MCF 10A (cell line): ENCODE data around the gene SPAG16. TPM values are rescaled to one million over a fixed set of nuclear protein-coding genes. Genes with fewer than 3 reads are reported as not detected.
A peak's percentile ranks its signal among the peaks of the same experiment; 100 is the strongest.

ENCODE experiments used
- BruUV-seq: library from RNA; stranded (reverse); fragments of 400-500 nt; replicated peaks from 2 replicates; lab custom pipeline; 2021; lab: Mats Ljungman, UMichigan
- CTCF ChIA-PET: fragments of 300-600 bp; sonication (Branson Sonifier 250); formaldehyde crosslinking; extraction: SDS; loops from one replicate; lab custom pipeline; 2021; ENCODE audit warnings: antibody characterized with exemption, inconsistent platforms; lab: Yijun Ruan, JAX
- POLR2A ChIA-PET: fragments of 300-600, 350-650 bp; sonication (Branson Sonifier 250); formaldehyde crosslinking; extraction: SDS; loops from one replicate; lab custom pipeline; 2020; ENCODE audit warnings: antibody characterized with exemption, inconsistent platforms; lab: Yijun Ruan, JAX
- DNase-seq: peaks from one replicate; pipeline ENCODE4 v3.0.0-alpha.2; 2018; ENCODE audit not compliant: unreplicated experiment
- H3K27ac Mint-ChIP-seq: one replicate; pipeline ENCODE4 v1.8.0; 2022; ENCODE audit warnings: mild to moderate bottlenecking, low read depth, mixed read lengths; ENCODE audit not compliant: unreplicated experiment
- H3K27me3 Mint-ChIP-seq: one replicate; pipeline ENCODE4 v1.8.0; 2022; ENCODE audit warnings: mixed read lengths; ENCODE audit not compliant: insufficient read depth, unreplicated experiment
- H3K36me3 Mint-ChIP-seq: one replicate; pipeline ENCODE4 v1.8.0; 2022; ENCODE audit warnings: mild to moderate bottlenecking, moderate library complexity, mixed read lengths; ENCODE audit not compliant: insufficient read depth, unreplicated experiment
- H3K4me1 Mint-ChIP-seq: one replicate; pipeline ENCODE4 v1.8.0; 2022; ENCODE audit warnings: mixed read lengths; ENCODE audit not compliant: insufficient read depth, unreplicated experiment
- H3K4me3 Mint-ChIP-seq: one replicate; pipeline ENCODE4 v1.8.0; 2022; ENCODE audit warnings: mild to moderate bottlenecking, moderate library complexity, mixed read lengths; ENCODE audit not compliant: unreplicated experiment
- H3K9me3 Mint-ChIP-seq: one replicate; pipeline ENCODE4 v1.8.0; 2022; ENCODE audit warnings: mixed read lengths; ENCODE audit not compliant: unreplicated experiment
- intact Hi-C: fragments of 100-400 bp; cut with micrococcal nuclease; formaldehyde crosslinking; loops from 2 replicates; pipeline ENCODE4 v1.14.1; 2022
- total RNA-seq: library from RNA; stranded (reverse); gene quantifications from 2 replicates; pipeline ENCODE4 v1.2.3, GENCODE V29; 2022
- TF ChIP-seq, protein P1 (sequence below): fragments of 200-600 bp; IDR thresholded peaks from one replicate; pipeline ENCODE4 v1.8.0; 2022; ENCODE audit warnings: antibody characterized with exemption, mild to moderate bottlenecking; ENCODE audit not compliant: unreplicated experiment

The SPAG16 gene
- total RNA-seq, 1 experiment from 2014 or later = 11.5 TPM

GRCh38 chr2:214005337-214005736, 721.1 kb downstream of the SPAG16 start:
- intact Hi-C loops = no loop called here
- peak; percentile 45 for DNase-seq
- CTCF ChIA-PET = interaction anchor here (1.8 kb wide), 1 partner anchor 9 kb away, joined by 3 read pairs; no protein-coding TSS in a partner anchor

GRCh38 chr2:214006601-214007000, 722.3 kb downstream of the SPAG16 start:
- peak; percentile 70 for DNase-seq

More at GRCh38 chr2:214005337-214005736, 721.1 kb downstream of the SPAG16 start:
- H3K9me3 Mint-ChIP-seq = peaks cover 9% of the 10 kb centered on the region
- BruUV-seq = no TSS peak
- H3K4me3 Mint-ChIP-seq = no peak overlapping the region
- POLR2A ChIA-PET = interaction anchor here (0.6 to 1.8 kb wide), 4 partner anchors 10 to 1408 kb away, joined by 3 to 9 read pairs (median 4); no protein-coding TSS in a partner anchor
- TF ChIP-seq, protein P1, sequence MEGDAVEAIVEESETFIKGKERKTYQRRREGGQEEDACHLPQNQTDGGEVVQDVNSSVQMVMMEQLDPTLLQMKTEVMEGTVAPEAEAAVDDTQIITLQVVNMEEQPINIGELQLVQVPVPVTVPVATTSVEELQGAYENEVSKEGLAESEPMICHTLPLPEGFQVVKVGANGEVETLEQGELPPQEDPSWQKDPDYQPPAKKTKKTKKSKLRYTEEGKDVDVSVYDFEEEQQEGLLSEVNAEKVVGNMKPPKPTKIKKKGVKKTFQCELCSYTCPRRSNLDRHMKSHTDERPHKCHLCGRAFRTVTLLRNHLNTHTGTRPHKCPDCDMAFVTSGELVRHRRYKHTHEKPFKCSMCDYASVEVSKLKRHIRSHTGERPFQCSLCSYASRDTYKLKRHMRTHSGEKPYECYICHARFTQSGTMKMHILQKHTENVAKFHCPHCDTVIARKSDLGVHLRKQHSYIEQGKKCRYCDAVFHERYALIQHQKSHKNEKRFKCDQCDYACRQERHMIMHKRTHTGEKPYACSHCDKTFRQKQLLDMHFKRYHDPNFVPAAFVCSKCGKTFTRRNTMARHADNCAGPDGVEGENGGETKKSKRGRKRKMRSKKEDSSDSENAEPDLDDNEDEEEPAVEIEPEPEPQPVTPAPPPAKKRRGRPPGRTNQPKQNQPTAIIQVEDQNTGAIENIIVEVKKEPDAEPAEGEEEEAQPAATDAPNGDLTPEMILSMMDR = no peak
- H3K27ac Mint-ChIP-seq = no peak overlapping the region
- H3K4me1 Mint-ChIP-seq = peaks cover 10% of the 10 kb centered on the region
- H3K36me3 Mint-ChIP-seq = no peaks in the 10 kb centered on the region
- H3K27me3 Mint-ChIP-seq = no peaks in the 10 kb centered on the region

GRCh38 chr2:214011676-214012075, 727.4 kb downstream of the SPAG16 start:
- H3K9me3 Mint-ChIP-seq = peaks cover 9% of the 10 kb centered on the region
- POLR2A ChIA-PET = no interaction called here
- BruUV-seq = no TSS peak
- intact Hi-C loops = no loop called here
- H3K4me3 Mint-ChIP-seq = no peak overlapping the region
- TF ChIP-seq, protein P1 = no peak
- CTCF ChIA-PET = interaction anchor here (0.6 kb wide), 1 partner anchor 49 kb away, joined by 3 read pairs; no protein-coding TSS in a partner anchor
- H3K27ac Mint-ChIP-seq = no peak overlapping the region
- DNase-seq = no peak
- no peaks in the 10 kb centered on the region for H3K27me3 Mint-ChIP-seq
- no peaks in the 10 kb centered on the region for H3K36me3 Mint-ChIP-seq
- peaks cover 3% of the 10 kb centered on the region for H3K4me1 Mint-ChIP-seq

More at GRCh38 chr2:214006601-214007000, 722.3 kb downstream of the SPAG16 start:
- CTCF ChIA-PET = interaction anchor here (0.6 kb wide), 1 partner anchor 1134 kb away, joined by 4 read pairs; no protein-coding TSS in a partner anchor
- Mint-ChIP-seq H3K27ac (no peak overlapping the region), H3K9me3 (peaks cover 9% of the 10 kb centered on the region), H3K27me3 (no peaks in the 10 kb centered on the region), H3K4me1 (peaks cover 10% of the 10 kb centered on the region), H3K4me3 (no peak overlapping the region), H3K36me3 (no peaks in the 10 kb centered on the region)
- TF ChIP-seq, protein P1 = no peak
- POLR2A ChIA-PET = interaction anchor here (1.8 kb wide), 1 partner anchor 13 kb away, joined by 9 read pairs; no protein-coding TSS in a partner anchor
- intact Hi-C loops = no loop called here
- BruUV-seq = no TSS peak

- Mint-ChIP-seq H3K27ac (no peak overlapping the region), H3K36me3 (no peaks in the 10 kb centered on the region), H3K4me3 (no peak overlapping the region), H3K9me3 (no peaks in the 10 kb centered on the region), H3K4me1 (no peaks in the 10 kb centered on the region), H3K27me3 (no peaks in the 10 kb centered on the region)
- ChIA-PET POLR2A (no interaction called here), CTCF (interaction anchor here (0.7 kb wide), 1 partner anchor 10 kb away, joined by 3 read pairs; no protein-coding TSS in a partner anchor)
- DNase-seq = peak; percentile 16
- no TSS peak for BruUV-seq
- TF ChIP-seq, protein P1 = no peak
- intact Hi-C loops = no loop called here
These were observed 730.4 kb downstream of the SPAG16 start for GRCh38 chr2:214014551-214015220.
